Brain microvascular endothelial cell (primary cell): ENCODE measurements around the gene RPL38.

Experiments used
- DNase-seq: peaks from one replicate; pipeline ENCODE4 v3.0.0-alpha.2; 2020
- H3K27ac ChIP-seq: fragments of 250-450 bp; sonication (Bioruptor Pico); 2 replicates; pipeline ENCODE4 v1.5.1; 2020; ENCODE audit warnings: mild to moderate bottlenecking, moderate library complexity
- H3K27me3 ChIP-seq: fragments of 250-450 bp; sonication (Bioruptor Pico); replicated peaks from 2 replicates; pipeline ENCODE4 v1.5.1; 2020; ENCODE audit warnings: mild to moderate bottlenecking
- H3K36me3 ChIP-seq: fragments of 250-450 bp; sonication (Bioruptor Pico); replicated peaks from 2 replicates; pipeline ENCODE4 v1.5.1; 2020; ENCODE audit warnings: mild to moderate bottlenecking
- H3K4me3 ChIP-seq: 2 replicates; pipeline ENCODE4 v1.5.1; 2011; ENCODE audit warnings: low read depth, mild to moderate bottlenecking, control low read depth, low read length, moderate library complexity
- in situ Hi-C: cut with HindIII; loops from 2 replicates; pipeline ENCODE4 v1.10.0; 2017; ENCODE audit warnings: low sequenced_read_pairs, low pct_ligation_motif_present
- TF ChIP-seq, protein P1 (sequence below): IDR thresholded peaks from 2 replicates; pipeline ENCODE4 v1.5.1; 2011; ENCODE audit warnings: low read depth, mild to moderate bottlenecking, moderate library complexity, low read length, control low read depth, inconsistent platforms; ENCODE audit errors: missing control alignments

Gene RPL38

DNA sequence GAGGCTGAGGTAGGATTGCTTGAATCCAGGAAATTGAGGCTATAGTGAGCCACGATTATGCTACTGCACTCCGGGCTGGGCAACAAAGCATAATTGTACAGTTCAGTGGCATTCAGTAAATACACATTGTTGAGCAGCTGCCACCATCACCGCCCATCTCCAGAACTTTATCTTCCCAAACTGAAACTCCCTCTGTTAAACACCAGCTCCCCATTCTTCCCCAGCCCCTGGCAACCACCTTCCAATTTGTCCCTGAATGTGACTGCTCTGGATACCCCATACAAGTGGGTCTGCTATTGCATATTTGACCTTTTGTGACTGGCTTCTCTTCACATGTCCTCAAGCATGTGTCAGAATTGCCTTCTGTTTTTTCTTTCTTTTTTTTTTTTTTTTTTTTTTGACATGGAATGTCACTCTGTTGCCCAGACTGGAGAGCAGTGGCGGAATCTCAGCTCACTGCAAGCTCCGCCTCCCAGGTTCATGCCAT, 2.9 kb downstream of the RPL38 start:
- Histone ChIP-seq H3K36me3 (peaks cover 71% of the 10 kb centered on the region), H3K4me3 (no peak overlapping the region), H3K27me3 (peaks cover 7% of the 10 kb centered on the region), H3K27ac (no peak overlapping the region)
- no peak for DNase-seq
- TF ChIP-seq, protein P1, sequence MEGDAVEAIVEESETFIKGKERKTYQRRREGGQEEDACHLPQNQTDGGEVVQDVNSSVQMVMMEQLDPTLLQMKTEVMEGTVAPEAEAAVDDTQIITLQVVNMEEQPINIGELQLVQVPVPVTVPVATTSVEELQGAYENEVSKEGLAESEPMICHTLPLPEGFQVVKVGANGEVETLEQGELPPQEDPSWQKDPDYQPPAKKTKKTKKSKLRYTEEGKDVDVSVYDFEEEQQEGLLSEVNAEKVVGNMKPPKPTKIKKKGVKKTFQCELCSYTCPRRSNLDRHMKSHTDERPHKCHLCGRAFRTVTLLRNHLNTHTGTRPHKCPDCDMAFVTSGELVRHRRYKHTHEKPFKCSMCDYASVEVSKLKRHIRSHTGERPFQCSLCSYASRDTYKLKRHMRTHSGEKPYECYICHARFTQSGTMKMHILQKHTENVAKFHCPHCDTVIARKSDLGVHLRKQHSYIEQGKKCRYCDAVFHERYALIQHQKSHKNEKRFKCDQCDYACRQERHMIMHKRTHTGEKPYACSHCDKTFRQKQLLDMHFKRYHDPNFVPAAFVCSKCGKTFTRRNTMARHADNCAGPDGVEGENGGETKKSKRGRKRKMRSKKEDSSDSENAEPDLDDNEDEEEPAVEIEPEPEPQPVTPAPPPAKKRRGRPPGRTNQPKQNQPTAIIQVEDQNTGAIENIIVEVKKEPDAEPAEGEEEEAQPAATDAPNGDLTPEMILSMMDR: no peak
- in situ Hi-C loops: no loop called here

DNA sequence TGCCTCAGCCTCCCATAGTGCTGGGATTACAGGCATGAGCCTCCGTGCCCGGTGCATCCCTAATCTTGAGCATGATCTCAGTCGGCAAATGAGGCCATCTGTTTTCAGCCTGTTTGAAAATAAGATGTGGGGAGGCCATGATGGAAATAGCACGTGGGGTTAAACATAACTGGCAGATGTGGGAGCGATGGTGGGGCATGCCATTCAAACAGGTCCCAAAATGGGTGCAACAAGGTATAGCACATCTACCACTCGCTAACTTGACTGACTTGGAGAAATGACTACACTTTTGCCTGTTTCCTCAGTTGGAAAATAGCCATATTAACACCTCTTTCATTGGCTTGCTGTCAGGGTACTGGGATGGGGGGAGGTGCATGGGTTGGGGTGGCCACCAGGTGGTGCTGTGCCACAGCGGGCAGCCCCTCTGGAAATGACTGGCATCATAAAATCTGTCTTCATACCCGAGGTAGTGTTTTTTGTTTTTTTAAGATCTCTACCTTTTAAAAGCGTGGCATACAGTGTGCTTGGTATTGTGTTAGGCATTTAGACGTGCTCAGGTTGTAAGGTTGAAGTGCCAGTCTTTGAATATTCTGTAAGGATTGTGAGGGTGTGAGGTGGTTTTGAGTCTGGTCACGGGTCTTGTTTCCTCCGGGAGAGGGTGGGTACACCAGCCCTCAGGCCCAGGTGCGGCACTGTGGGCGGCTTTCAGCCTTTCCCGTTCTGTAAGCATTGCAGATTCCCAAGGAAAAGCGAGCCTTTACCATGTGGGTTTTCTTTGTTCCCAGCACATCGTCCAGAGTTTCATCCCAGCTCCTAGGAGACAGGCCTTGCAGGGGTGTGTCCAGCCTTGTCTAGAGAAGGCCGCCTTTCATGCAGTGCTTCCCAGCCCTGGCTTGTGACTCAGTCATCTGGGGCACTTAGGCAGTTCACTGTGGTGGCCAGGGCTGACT, 7.0 kb downstream of the RPL38 start:
- Histone ChIP-seq H3K4me3 (no peak overlapping the region), H3K27me3 (no peaks in the 10 kb centered on the region), H3K27ac (no peak overlapping the region), H3K36me3 (peaks cover 54% of the 10 kb centered on the region)
- TF ChIP-seq, protein P1: peak; percentile 99
- DNase-seq: peak; percentile 51
- in situ Hi-C loops: no loop called here

DNA sequence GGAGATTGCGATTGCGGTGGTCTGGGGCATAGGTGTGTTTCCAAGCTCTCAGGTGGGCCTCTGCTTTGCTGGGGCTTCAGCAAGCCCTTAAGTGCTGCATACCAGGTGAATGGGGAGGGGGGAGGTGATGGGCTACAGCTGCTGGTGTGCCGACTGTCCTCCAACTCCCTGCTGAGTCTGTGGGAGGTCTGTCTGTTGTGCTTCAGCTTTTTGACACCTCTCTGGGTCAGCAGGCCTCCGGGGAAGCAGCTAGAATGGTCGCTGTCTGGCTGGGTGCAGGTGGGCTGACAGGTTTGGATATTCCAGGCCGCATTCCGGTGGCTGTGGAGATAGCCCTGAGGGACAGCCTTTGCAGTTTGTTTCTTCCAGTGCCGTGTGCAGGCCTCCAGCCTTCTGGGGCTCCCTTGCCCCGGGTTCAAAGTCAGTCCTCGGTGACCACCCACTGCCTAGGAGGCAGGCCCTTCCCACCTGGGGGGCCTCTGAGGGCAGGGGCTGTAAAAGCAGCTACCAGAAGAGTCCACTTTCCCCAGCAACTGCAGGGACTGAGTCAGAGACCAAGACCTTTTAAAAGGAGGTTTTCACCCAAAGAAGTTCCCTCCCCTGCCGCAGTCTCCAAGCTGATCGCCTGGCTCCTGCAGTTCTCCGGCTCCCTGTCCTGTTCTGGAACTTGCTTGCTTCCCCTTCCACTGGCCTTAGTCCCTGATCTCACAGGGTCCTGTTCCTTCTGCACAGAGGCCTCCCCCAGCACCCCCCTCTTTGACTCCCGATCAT, 7.8 kb downstream of the RPL38 start:
- Histone ChIP-seq H3K27me3 (no peaks in the 10 kb centered on the region), H3K36me3 (peaks cover 45% of the 10 kb centered on the region), H3K27ac (peak overlapping the region; percentile 8), H3K4me3 (peak overlapping the region; percentile 62)
- no peak for DNase-seq
- TF ChIP-seq, protein P1: no peak
- in situ Hi-C loops: no loop called here

DNA sequence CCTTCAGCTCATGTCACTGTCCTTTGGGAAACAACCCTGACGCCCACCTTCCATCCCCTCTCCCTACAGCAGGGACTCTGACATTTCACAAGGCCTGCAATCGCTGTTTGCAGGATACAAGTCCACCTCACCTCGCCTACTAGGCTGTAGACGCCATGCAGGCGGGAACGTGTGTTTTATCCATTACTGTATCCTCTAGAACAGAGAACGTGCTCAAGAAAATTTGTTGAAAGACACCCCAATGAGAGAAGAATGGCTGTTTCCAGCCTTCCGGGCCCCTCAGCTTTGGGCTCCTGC, 8.4 kb downstream of the RPL38 start:
- DNase-seq: no peak
- peak overlapping the region; percentile 62 for H3K4me3 ChIP-seq
- peaks cover 43% of the 10 kb centered on the region for H3K36me3 ChIP-seq
- in situ Hi-C loops: no loop called here
- H3K27me3 ChIP-seq: no peaks in the 10 kb centered on the region
- no peak overlapping the region for H3K27ac ChIP-seq
- TF ChIP-seq, protein P1: no peak

DNA sequence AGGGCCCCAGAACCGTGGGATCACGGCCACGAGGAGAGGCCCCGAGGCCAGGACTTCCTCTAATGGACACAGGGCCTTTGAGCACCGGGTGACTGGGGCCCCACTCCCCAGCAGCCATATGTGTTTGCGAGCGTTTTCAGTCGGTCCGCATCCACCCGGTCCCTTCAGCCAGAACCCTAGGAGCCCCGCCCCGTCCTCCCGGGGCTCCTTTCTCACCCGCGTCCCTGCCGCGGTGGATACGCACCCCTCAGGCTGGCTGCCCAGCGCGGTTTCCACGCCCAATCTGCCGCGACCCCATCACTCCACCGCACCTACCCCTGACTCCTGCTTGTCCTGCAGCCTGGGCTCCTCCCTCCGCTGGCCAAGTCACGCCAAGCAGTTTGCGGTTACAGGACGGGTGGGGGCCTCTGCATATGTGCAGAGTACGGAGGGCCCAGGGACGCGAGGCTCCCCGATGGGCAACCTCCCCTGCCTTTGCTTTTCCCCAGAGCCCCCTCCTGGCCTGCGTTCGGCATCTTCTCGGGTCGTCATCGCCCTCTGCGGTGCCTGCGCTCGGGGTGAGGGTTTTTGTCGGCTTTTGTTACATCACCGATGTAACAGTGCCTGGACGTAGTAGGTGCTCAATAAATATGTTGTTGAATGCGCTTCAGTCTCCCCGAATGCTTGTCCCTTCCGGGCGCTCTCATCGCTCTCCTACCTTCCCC, 8.9 kb downstream of the RPL38 start:
- in situ Hi-C loops: no loop called here
- no peaks in the 10 kb centered on the region for H3K27me3 ChIP-seq
- peak overlapping the region; percentile 62 for H3K4me3 ChIP-seq
- peaks cover 38% of the 10 kb centered on the region for H3K36me3 ChIP-seq
- TF ChIP-seq, protein P1: no peak
- DNase-seq: no peak
- no peak overlapping the region for H3K27ac ChIP-seq
